Glutamatergic neuron (in vitro differentiated cells): ENCODE measurements around the gene U2AF1L4. TPM values are rescaled to one million over a fixed set of nuclear protein-coding genes. Genes with fewer than 3 reads are reported as not detected.

Source experiments
- DNase-seq: peaks from one replicate; pipeline ENCODE4 v3.0.0; 2022
- H3K27ac Mint-ChIP-seq: one replicate; pipeline ENCODE4 v1.8.0; 2020; ENCODE audit warnings: mild to moderate bottlenecking, mixed read lengths, inconsistent platforms; ENCODE audit not compliant: unreplicated experiment
- H3K27me3 Mint-ChIP-seq: one replicate; pipeline ENCODE4 v1.8.0; 2020; ENCODE audit warnings: mild to moderate bottlenecking, moderate library complexity, mixed read lengths, inconsistent platforms; ENCODE audit not compliant: unreplicated experiment
- H3K36me3 Mint-ChIP-seq: one replicate; pipeline ENCODE4 v1.8.0; 2020; ENCODE audit warnings: mild to moderate bottlenecking, mixed read lengths, inconsistent platforms; ENCODE audit not compliant: unreplicated experiment
- H3K4me1 Mint-ChIP-seq: one replicate; pipeline ENCODE4 v1.8.0; 2020; ENCODE audit warnings: mild to moderate bottlenecking, low read depth, mixed read lengths, inconsistent platforms; ENCODE audit not compliant: unreplicated experiment
- H3K4me3 Mint-ChIP-seq: one replicate; pipeline ENCODE4 v1.8.0; 2020; ENCODE audit warnings: mild to moderate bottlenecking, mixed read lengths, inconsistent platforms; ENCODE audit not compliant: unreplicated experiment
- H3K9me3 Mint-ChIP-seq: one replicate; pipeline ENCODE4 v1.8.0; 2020; ENCODE audit warnings: mild to moderate bottlenecking, moderate library complexity, mixed read lengths, inconsistent platforms; ENCODE audit not compliant: unreplicated experiment
- long read RNA-seq: library from polyadenylated mRNA; unstranded; transcript quantifications from one replicate; pipeline ENCODE4 v2.0.0, GENCODE V29; 2020; ENCODE audit not compliant: unreplicated experiment
- total RNA-seq: library from RNA; stranded (reverse); fragmentation: NEBNext Ultra II Directional; extraction: Animal tissue kit (Norgen Biotek cat#: 25700); gene quantifications from one replicate; pipeline ENCODE4 v1.2.1, GENCODE V29; 2021; ENCODE audit not compliant: unreplicated experiment
- TF ChIP-seq, protein P1 (sequence below): fragments of 200-600 bp; sonication (generic); IDR thresholded peaks from one replicate; pipeline ENCODE4 v1.5.0; 2021; ENCODE audit not compliant: partially characterized antibody, unreplicated experiment

Gene U2AF1L4, protein sequence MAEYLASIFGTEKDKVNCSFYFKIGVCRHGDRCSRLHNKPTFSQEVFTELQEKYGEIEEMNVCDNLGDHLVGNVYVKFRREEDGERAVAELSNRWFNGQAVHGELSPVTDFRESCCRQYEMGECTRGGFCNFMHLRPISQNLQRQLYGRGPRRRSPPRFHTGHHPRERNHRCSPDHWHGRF
- total RNA-seq: 24.3 TPM
- long read RNA-seq, partial matches to known transcripts: 1 of 18 reads
- long read RNA-seq, other reads (novel, unspliced or antisense): 13 of 18 reads

DNA sequence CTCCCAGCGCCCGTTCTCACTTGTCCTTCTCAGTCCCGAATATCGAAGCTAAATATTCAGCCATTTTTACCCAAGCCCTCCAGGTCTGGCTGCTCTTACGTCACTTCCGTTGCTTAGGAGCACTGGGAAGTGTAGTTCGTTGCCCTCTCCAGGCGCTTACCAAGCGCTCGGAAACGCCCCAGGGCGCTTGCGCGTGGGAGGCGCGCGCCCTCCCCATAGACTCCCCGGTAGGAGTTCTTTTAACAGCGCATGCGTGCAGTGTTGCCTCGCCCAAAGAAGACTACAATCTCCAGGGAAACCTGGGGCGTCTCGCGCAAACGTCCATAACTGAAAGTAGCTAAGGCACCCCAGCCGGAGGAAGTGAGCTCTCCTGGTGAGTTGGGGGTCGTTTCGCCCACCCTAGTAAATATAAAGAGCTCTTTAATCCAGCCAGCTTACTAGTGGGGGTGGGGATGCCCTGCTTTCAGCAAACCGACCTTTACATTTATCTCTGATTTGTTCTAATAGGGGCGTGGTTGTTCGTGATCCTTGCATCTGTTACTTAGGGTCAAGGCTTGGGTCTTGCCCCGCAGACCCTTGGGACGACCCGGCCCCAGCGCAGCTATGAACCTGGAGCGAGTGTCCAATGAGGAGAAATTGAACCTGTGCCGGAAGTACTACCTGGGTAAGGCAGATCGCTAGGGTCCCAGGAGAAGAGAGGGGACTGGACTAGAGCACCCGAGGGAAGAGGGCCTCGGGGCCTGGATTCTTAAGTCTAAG lies at the start of gene U2AF1L4, which contains the start of gene PSENEN:
Gene U2AF1L4, minus strand, starts transcription at position 91 of the 759 bp plus-strand sequence. Its CDS starts 27 bp downstream, at position 64.
Gene PSENEN, plus strand, starts transcription at position 324 of the 759 bp plus-strand sequence. Its CDS starts 280 bp downstream, at position 604.
- Mint-ChIP-seq H3K36me3 (no peaks in the 10 kb centered on the region), H3K4me1 (peaks cover 10% of the 10 kb centered on the region), H3K27me3 (peaks cover 5% of the 10 kb centered on the region), H3K4me3 (peak within 1 kb of the TSS; percentile 98), H3K27ac (peak within 1 kb of the TSS; percentile 96), H3K9me3 (peaks cover 12% of the 10 kb centered on the region)
- peak; percentile 94 for DNase-seq
- TF ChIP-seq, protein P1, sequence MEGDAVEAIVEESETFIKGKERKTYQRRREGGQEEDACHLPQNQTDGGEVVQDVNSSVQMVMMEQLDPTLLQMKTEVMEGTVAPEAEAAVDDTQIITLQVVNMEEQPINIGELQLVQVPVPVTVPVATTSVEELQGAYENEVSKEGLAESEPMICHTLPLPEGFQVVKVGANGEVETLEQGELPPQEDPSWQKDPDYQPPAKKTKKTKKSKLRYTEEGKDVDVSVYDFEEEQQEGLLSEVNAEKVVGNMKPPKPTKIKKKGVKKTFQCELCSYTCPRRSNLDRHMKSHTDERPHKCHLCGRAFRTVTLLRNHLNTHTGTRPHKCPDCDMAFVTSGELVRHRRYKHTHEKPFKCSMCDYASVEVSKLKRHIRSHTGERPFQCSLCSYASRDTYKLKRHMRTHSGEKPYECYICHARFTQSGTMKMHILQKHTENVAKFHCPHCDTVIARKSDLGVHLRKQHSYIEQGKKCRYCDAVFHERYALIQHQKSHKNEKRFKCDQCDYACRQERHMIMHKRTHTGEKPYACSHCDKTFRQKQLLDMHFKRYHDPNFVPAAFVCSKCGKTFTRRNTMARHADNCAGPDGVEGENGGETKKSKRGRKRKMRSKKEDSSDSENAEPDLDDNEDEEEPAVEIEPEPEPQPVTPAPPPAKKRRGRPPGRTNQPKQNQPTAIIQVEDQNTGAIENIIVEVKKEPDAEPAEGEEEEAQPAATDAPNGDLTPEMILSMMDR: no peak

DNA sequence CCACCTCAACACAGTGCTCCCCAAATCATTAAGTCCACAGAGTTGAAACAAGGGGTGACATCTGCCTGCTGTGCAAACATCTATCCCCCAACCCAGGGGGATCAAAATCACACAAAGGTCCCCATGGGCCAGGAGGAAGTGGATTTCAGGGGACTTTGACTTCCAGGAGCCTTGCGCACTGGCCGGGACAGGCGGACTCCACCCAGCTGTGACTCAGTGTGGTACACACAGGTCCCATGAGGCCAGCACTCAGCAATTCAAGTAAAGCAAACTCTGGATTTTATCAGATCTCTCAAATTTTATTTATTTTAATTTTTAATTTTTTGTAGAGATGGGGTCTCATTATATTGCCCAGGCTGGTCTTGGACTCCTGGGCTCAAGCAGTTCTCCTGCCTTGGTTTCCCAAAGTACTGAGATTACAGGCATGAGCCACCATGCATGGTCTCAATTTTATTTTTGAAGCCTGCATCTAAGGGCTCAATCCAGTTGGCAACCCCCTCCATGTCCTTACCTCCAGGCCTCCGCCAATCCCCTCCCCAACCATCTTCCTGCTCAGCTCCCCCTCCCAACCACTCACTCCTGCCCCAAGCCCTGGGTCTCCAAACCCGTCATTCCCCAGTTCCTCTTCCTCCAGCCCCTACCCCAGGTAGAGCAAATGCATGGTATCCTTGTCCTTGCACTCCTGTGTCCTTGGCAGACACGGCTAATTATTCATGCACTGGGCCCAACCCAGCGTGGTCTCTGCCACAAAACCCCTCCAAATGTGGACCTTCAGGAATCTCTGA lies 48.4 kb upstream of the U2AF1L4 start:
- Mint-ChIP-seq H3K9me3 (peaks cover 1% of the 10 kb centered on the region), H3K4me3 (no peak overlapping the region), H3K36me3 (no peaks in the 10 kb centered on the region), H3K27ac (no peak overlapping the region), H3K27me3 (peaks cover 20% of the 10 kb centered on the region), H3K4me1 (no peaks in the 10 kb centered on the region)
- TF ChIP-seq, protein P1: no peak
- DNase-seq: no peak

DNA sequence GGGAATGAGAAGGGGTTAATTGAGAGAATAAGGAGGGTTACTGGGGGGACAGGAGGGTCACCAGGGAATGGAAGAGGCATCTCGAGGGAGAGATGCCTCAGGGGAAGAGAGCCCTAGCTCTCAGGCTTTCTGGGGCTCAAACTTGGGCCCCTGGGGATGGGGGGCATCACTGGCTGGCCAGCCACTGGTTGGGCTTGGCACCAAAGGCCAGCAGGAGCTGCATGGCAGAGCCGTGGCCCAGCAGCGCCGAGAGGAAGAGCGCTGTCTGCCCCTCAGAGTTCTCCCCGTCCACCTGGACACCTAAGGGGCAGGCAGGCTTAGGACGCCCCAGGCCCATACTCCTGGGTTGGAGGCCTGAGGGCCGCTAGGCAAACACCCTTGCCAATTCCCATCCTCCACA lies 47.7 kb upstream of the U2AF1L4 start:
- Mint-ChIP-seq H3K4me1 (no peaks in the 10 kb centered on the region), H3K27me3 (peaks cover 16% of the 10 kb centered on the region), H3K36me3 (no peaks in the 10 kb centered on the region), H3K27ac (no peak overlapping the region), H3K4me3 (no peak overlapping the region), H3K9me3 (peaks cover 3% of the 10 kb centered on the region)
- TF ChIP-seq, protein P1: no peak
- no peak for DNase-seq

DNA sequence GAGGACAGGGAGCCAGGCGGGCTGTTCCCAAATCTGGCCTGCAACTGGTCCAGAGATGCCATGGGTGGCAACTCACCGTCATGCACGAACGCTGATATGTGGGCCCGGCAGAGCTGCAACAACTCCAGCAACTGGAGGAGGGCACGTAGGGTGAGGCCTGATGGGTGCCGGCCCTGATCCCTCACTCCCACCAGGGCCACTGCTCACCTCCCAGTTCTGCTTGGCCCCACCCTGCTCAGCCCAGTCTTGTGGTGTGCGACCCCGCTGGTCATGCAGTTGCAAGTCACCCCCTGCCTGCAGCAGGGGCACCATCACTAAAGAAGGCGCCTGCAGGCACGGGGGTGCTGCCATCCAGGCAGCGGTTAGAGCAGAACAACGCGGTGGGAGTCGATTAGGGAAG lies 47.1 kb upstream of the U2AF1L4 start:
- no peak for DNase-seq
- H3K27me3 Mint-ChIP-seq: peaks cover 16% of the 10 kb centered on the region
- no peak overlapping the region for H3K27ac Mint-ChIP-seq
- H3K9me3 Mint-ChIP-seq: peaks cover 3% of the 10 kb centered on the region
- no peaks in the 10 kb centered on the region for H3K4me1 Mint-ChIP-seq
- TF ChIP-seq, protein P1: no peak
- no peak overlapping the region for H3K4me3 Mint-ChIP-seq
- no peaks in the 10 kb centered on the region for H3K36me3 Mint-ChIP-seq
